ENCODE data around the gene PRUNE2. TPM values are rescaled to one million over a fixed set of nuclear protein-coding genes. Genes with fewer than 3 reads are reported as not detected.
A peak's percentile ranks its signal among the peaks of the same experiment; 100 is the strongest.
"Not testable (repeated sequence)": the region's sequence is repeated elsewhere in the genome, so short reads cannot be mapped to it uniquely, and the experiment has no call there.

Gene PRUNE2
- total RNA-seq, 4 donors from 2014 or later: 3.7 to 7.8 (median 4.9) TPM

GRCh38 chr9:76665966-76666365 lies 239.9 kb downstream of the PRUNE2 start:
- H3K27me3 ChIP-seq; H3K27ac ChIP-seq; H3K9me3 ChIP-seq; intact Hi-C loops (cut with DNase I); H3K4me1 ChIP-seq; H3K36me3 ChIP-seq; H3K4me3 ChIP-seq (replicated peaks in 1 of 3): not testable (repeated sequence)
- WGBS, 2 donors: 77 to 85% methylated on average over 11 of the region's 11 CpGs
- peak in 2 of 6 experiments; percentile 7 to 44 for TF ChIP-seq CTCF (IDR thresholded peaks at IDR 0.05)
- DNase-seq: peak; percentile 19 to 47

GRCh38 chr9:76665458-76665857 lies 240.5 kb downstream of the PRUNE2 start:
- Histone ChIP-seq H3K9me3 (no peaks in the 10 kb centered on the region), H3K27ac (no peak overlapping the region), H3K4me1 (no peaks in the 10 kb centered on the region), H3K27me3 (no peaks in the 10 kb centered on the region), H3K36me3 (no peaks in the 10 kb centered on the region), H3K4me3 (replicated peaks in 1 of 3) (no peak overlapping the region)
- DNase-seq: no peak
- intact Hi-C loops (cut with DNase I): no loop called here
- no peak for TF ChIP-seq POLR2A (IDR thresholded peaks at IDR 0.05)
- TF ChIP-seq CTCF (IDR thresholded peaks at IDR 0.05): no peak
- 91 to 95% methylated on average over 5 of the region's 5 CpGs for WGBS, 2 donors

DNA sequence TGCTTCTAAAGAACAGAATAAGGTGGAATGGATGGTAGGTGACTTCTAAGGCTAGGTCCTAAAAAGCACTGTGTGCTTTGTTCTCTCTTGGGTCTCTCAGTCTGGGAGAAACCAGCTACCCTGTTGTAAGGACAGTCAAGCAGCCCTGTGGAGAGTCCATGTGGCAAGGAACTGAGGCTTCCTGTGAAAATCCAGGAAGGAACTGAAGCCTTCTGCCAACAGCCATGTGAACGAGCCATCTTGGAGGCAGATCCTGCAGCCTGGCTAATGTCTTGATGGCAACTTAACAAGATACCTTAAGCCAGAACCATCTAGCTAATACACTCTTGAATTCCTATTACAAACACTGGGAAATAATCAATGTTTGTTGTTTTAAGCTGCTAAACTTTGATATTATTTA lies 241.8 kb downstream of the PRUNE2 start:
- DNase-seq: no peak
- TF ChIP-seq CTCF (IDR thresholded peaks at IDR 0.05) (no peak), POLR2A (IDR thresholded peaks at IDR 0.05) (no peak)
- no peak overlapping the region for H3K4me3 ChIP-seq (replicated peaks in 1 of 3)
- H3K4me1 ChIP-seq: no peaks in the 10 kb centered on the region
- no peaks in the 10 kb centered on the region for H3K27me3 ChIP-seq
- H3K27ac ChIP-seq: no peak overlapping the region
- intact Hi-C loops (cut with DNase I): no loop called here
- H3K9me3 ChIP-seq: no peaks in the 10 kb centered on the region
- WGBS, 2 donors: 65 to 68% methylated on average over 1 of the region's 1 CpG
- H3K36me3 ChIP-seq: no peaks in the 10 kb centered on the region

GRCh38 chr9:76662476-76663281 lies 243.2 kb downstream of the PRUNE2 start:
- Histone ChIP-seq H3K27ac (no peak overlapping the region), H3K36me3 (no peaks in the 10 kb centered on the region), H3K4me1 (no peaks in the 10 kb centered on the region), H3K4me3 (replicated peaks in 1 of 3) (no peak overlapping the region), H3K9me3 (no peaks in the 10 kb centered on the region), H3K27me3 (no peaks in the 10 kb centered on the region)
- DNase-seq: no peak
- TF ChIP-seq CTCF (IDR thresholded peaks at IDR 0.05): no peak
- TF ChIP-seq POLR2A (IDR thresholded peaks at IDR 0.05): no peak
- intact Hi-C loops (cut with DNase I): no loop called here
- 52 to 68% methylated on average over 6 of the region's 6 CpGs for WGBS, 2 donors

GRCh38 chr9:76658510-76659231 lies 247.2 kb downstream of the PRUNE2 start:
- TF ChIP-seq CTCF (IDR thresholded peaks at IDR 0.05) (peak; percentile 31 to 93 (median 72)), POLR2A (IDR thresholded peaks at IDR 0.05) (no peak)
- H3K4me3 ChIP-seq (replicated peaks in 1 of 3): no peak overlapping the region
- no peak for DNase-seq
- no peak overlapping the region for H3K27ac ChIP-seq
- H3K9me3 ChIP-seq: no peaks in the 10 kb centered on the region
- no peaks in the 10 kb centered on the region for H3K36me3 ChIP-seq
- peaks cover 7 to 22% of the 10 kb centered on the region in 2 donors for H3K4me1 ChIP-seq
- intact Hi-C loops (cut with DNase I): loop anchor here (2.0 kb wide), 1 partner anchor 212 kb away; no protein-coding TSS in a partner anchor
- WGBS, 2 donors: 54 to 55% methylated on average over 6 of the region's 6 CpGs
- H3K27me3 ChIP-seq: no peaks in the 10 kb centered on the region
